Hematopoietic multipotent progenitor cell (in vitro differentiated cells): ENCODE results near the gene CYB5D1. TPM values are rescaled to one million over a fixed set of nuclear protein-coding genes. Genes with fewer than 3 reads are reported as not detected.

Experiments used
- small RNA-seq: library from RNA; depleted of rRNA; stranded (forward); fragments of <200 nt; gene quantifications from one replicate; pipeline ENCODE3, GENCODE V24; 2012
- total RNA-seq: library from RNA; depleted of rRNA; stranded (reverse); fragments of >200 nt; gene quantifications from one replicate; pipeline ENCODE4 v1.2.3, GENCODE V29; 2012

Gene CYB5D1
- total RNA-seq, 1 donor, result 9.4 TPM

Small RNA genes lying within 50 kb of the gene (small RNA-seq; reads per million reads assigned to genes)
- gene SCARNA21, result 13.8 reads per million, percentile 93 among the genes with 10 or more reads in this experiment

Other genes starting within 250 kb of the CYB5D1 start
- 22.6 TPM for gene FXR2, start 243.1 kb upstream of the CYB5D1 start, total RNA-seq
- gene SAT2, start 230.2 kb upstream of the CYB5D1 start, total RNA-seq, result 14.0 TPM
- gene SHBG, start 227.9 kb upstream of the CYB5D1 start, total RNA-seq, result not detected
- gene ATP1B2, start 207.1 kb upstream of the CYB5D1 start, total RNA-seq, result not detected
- 72.4 TPM for gene TP53, start 170.5 kb upstream of the CYB5D1 start, total RNA-seq
- gene WRAP53, start 169.5 kb upstream of the CYB5D1 start, total RNA-seq, result 14.5 TPM
- under 0.01 TPM for gene EFNB3, start 152.8 kb upstream of the CYB5D1 start, total RNA-seq
- gene DNAH2, start 140.3 kb upstream of the CYB5D1 start, total RNA-seq, result under 0.01 TPM
- 24.8 TPM for gene KDM6B, start 23.8 kb upstream of the CYB5D1 start, total RNA-seq
- gene TMEM88, start 2.9 kb upstream of the CYB5D1 start, total RNA-seq, result 4.6 TPM
- gene NAA38, start 444 bp upstream of the CYB5D1 start, total RNA-seq, result 97.8 TPM
- 110 TPM for gene CHD3, start 30.8 kb downstream of the CYB5D1 start, total RNA-seq
- 10.0 TPM for gene RNF227, start 58.3 kb downstream of the CYB5D1 start, total RNA-seq
- gene KCNAB3, start 71.9 kb downstream of the CYB5D1 start, total RNA-seq, result 1.1 TPM
- 66.5 TPM for gene TRAPPC1, start 73.9 kb downstream of the CYB5D1 start, total RNA-seq
- 36.6 TPM for gene CNTROB, start 74.2 kb downstream of the CYB5D1 start, total RNA-seq
- 1.9 TPM for gene GUCY2D, start 144.6 kb downstream of the CYB5D1 start, total RNA-seq
- gene ALOX15B, start 181.1 kb downstream of the CYB5D1 start, total RNA-seq, result 5.1 TPM
- 1.1 TPM for gene ALOX12B, start 229.7 kb downstream of the CYB5D1 start, total RNA-seq